ENCODE measurements around the gene TP53TG5.
A peak's percentile ranks its signal among the peaks of the same experiment; 100 is the strongest.
"Not testable (repeated sequence)": the region's sequence is repeated elsewhere in the genome, so short reads cannot be mapped to it uniquely, and the experiment has no call there.

Gene TP53TG5

DNA sequence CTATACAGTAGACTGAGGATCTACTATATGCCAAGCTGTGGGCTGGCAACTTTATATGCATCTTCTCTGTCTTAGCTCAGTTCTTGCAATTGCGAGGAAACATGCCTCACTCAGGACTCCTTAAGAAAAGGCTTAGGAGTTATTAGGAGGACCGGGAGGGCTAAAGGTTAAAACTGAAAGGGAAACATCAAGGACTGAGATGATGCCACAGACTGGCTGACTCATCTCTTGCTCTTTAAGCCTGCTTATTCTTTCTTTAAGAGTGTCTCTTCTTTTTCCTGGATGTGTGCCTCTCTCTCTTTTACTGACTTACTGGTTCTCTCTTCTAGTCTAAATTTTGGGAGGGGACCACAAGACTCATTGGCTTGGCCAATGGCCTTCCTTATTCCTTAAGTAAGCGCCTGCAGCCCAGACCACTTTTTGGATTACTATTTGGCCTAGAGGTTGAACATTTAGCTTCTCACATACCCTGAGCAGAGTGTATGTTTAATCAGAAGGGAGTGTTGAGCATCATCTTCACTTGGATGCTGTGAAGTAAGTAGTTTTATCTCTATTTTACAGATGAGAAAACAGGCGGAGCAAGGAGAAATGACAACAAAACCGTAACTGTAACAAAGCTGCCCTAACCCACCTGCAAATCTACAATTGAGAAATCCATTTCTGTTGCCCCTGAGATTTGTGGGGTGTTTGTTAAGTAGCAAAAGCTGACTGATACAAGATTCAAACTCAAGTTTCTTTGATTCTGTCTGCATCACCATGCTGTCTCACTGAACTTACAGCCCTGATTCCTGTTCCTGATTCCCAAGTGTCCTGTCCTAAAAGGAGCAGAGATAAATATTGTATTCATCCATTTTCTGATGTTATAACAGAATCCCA, 22.7 kb downstream of the TP53TG5 start:
- no peaks in the 10 kb centered on the region for H3K9me3 ChIP-seq
- no peaks in the 10 kb centered on the region for H3K4me1 ChIP-seq
- no peak overlapping the region for H3K4me3 ChIP-seq
- no peak for DNase-seq (ENCODE audit: low spot score in 2 of 2)
- H3K27me3 ChIP-seq (ENCODE audit: low read depth), result no peaks in the 10 kb centered on the region
- in situ Hi-C loops (cut with MboI; ENCODE audit: low sequenced_read_pairs), result no loop called here
- H3K36me3 ChIP-seq (replicated peaks), result no peaks in the 10 kb centered on the region

DNA sequence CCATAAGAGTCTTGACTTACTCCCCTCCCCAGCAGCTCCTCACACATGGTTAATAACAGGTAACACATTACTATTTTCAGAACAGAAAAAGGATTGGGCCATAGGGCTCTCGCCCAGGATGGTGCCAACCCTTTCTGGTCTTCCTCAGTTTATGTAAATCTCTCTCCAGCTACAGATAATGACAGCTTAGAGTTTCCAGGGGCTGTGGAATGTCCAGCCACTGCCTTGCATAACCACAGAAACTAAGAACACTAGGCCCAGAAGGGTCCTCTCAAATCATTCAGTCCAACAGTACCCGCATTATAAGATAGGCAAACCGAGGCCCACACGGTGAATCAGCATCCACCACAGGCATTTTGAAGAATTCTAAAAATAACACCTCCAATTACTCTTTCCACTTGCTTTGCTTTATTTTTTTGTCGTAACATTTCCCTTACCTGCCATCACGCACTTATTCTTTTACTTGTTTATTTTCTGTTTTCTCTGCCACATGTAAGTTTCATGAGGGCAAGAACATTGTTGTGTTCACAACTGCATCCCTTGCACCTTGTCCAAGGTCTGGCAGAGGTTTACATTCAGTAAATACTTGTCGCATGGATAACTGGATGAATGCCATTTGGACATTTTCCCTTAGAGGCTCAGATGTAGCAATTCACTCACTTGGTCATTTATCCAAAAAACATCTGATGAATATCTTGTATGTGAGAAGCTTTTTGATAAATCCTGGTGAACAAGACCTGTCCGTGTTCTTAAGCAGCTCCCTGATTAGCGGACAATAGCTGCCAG, 23.5 kb downstream of the TP53TG5 start:
- no peaks in the 10 kb centered on the region for H3K36me3 ChIP-seq (replicated peaks)
- in situ Hi-C loops (cut with MboI; ENCODE audit: low sequenced_read_pairs), result no loop called here

DNA sequence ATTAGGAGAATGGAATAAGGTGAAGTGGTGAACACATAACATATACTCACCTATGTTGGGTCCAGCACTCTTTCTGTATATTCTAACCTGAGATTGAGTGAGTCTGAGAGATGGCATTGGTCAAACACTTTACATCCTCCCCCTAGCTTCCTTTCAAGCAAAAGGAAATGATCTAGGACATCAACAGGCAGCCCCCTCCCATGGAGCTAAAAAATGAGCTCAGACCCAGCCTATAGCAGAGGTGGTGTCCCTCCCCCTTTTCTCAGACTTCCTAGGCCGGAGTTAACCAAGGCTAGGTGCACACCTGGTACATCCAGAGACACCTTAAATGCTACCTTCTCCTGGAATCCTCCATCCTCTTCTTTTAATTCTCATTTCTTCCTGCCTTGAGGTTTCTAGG, 24.4 kb downstream of the TP53TG5 start:
- DNase-seq (ENCODE audit: low spot score in 2 of 2), result no peak

More for the DNA sequence above, 23.5 kb downstream of the TP53TG5 start:
- Histone ChIP-seq H3K4me1 (no peaks in the 10 kb centered on the region), H3K27me3 (ENCODE audit: low read depth) (no peaks in the 10 kb centered on the region), H3K4me3 (no peak overlapping the region), H3K9me3 (no peaks in the 10 kb centered on the region)
- no peak for DNase-seq (ENCODE audit: low spot score in 2 of 2)

GRCh38 chr20:45352729-45353128, 25.4 kb downstream of the TP53TG5 start:
- H3K4me1 ChIP-seq, result peaks cover 3% of the 10 kb centered on the region; the same call in 1 of the 2 replicates
- H3K27me3 ChIP-seq (ENCODE audit: low read depth), result no peaks in the 10 kb centered on the region
- no peak overlapping the region for H3K4me3 ChIP-seq
- in situ Hi-C loops (cut with MboI; ENCODE audit: low sequenced_read_pairs), result no loop called here
- no peaks in the 10 kb centered on the region for H3K9me3 ChIP-seq
- no peaks in the 10 kb centered on the region for H3K36me3 ChIP-seq (replicated peaks)
- DNase-seq (ENCODE audit: low spot score in 2 of 2), result no peak

More for the DNA sequence above, 24.4 kb downstream of the TP53TG5 start:
- Histone ChIP-seq H3K9me3 (no peaks in the 10 kb centered on the region), H3K4me3 (no peak overlapping the region), H3K36me3 (replicated peaks) (no peaks in the 10 kb centered on the region), H3K27me3 (ENCODE audit: low read depth) (no peaks in the 10 kb centered on the region), H3K4me1 (no peaks in the 10 kb centered on the region)
- in situ Hi-C loops (cut with MboI; ENCODE audit: low sequenced_read_pairs), result no loop called here

GRCh38 chr20:45350795-45351194, 27.3 kb downstream of the TP53TG5 start:
- H3K4me1 ChIP-seq, result peaks cover 12% of the 10 kb centered on the region
- in situ Hi-C loops (cut with MboI; ENCODE audit: low sequenced_read_pairs); H3K4me3 ChIP-seq; H3K36me3 ChIP-seq (replicated peaks); H3K27me3 ChIP-seq (ENCODE audit: low read depth); H3K9me3 ChIP-seq; DNase-seq (ENCODE audit: low spot score in 2 of 2): not testable (repeated sequence)

- Histone ChIP-seq H3K4me3 (no peak overlapping the region), H3K4me1 (peaks cover 15% of the 10 kb centered on the region), H3K27me3 (ENCODE audit: low read depth) (no peaks in the 10 kb centered on the region), H3K36me3 (replicated peaks) (no peaks in the 10 kb centered on the region), H3K9me3 (no peaks in the 10 kb centered on the region)
- in situ Hi-C loops (cut with MboI; ENCODE audit: low sequenced_read_pairs), result no loop called here
- DNase-seq (ENCODE audit: low spot score in 2 of 2), result no peak
Observed at GRCh38 chr20:45350217-45350616, 27.9 kb downstream of the TP53TG5 start.

- Histone ChIP-seq H3K4me3 (peak within 1 kb of the TSS; percentile 58), H3K36me3 (replicated peaks) (no peaks in the 10 kb centered on the region), H3K27me3 (ENCODE audit: low read depth) (no peaks in the 10 kb centered on the region), H3K9me3 (no peaks in the 10 kb centered on the region), H3K4me1 (peaks cover 23% of the 10 kb centered on the region)
- in situ Hi-C loops (cut with MboI; ENCODE audit: low sequenced_read_pairs), result no loop called here
- DNase-seq (ENCODE audit: low spot score in 2 of 2), result peak; percentile 35 to 77
Observed at GRCh38 chr20:45347936-45348778, 30.0 kb downstream of the TP53TG5 start, which contains the start of gene SDC4. TSS of gene SDC4 (minus strand) at chr20:45348424. CDS start at chr20:45348384, 40 bp downstream.

- in situ Hi-C loops (cut with MboI; ENCODE audit: low sequenced_read_pairs), result no loop called here
- H3K36me3 ChIP-seq (replicated peaks), result no peaks in the 10 kb centered on the region
- no peak for DNase-seq (ENCODE audit: low spot score in 2 of 2)
- no peaks in the 10 kb centered on the region for H3K27me3 ChIP-seq (ENCODE audit: low read depth)
- peak overlapping the region; percentile 58 for H3K4me3 ChIP-seq
- H3K9me3 ChIP-seq, result no peaks in the 10 kb centered on the region
- peaks cover 30% of the 10 kb centered on the region for H3K4me1 ChIP-seq
Observed at GRCh38 chr20:45347297-45347935, 30.7 kb downstream of the TP53TG5 start.

- Histone ChIP-seq H3K27me3 (ENCODE audit: low read depth) (no peaks in the 10 kb centered on the region), H3K4me3 (0 out of 2 replicates have a peak overlapping the region, but pooled peaks have one; percentile 58), H3K36me3 (replicated peaks) (no peaks in the 10 kb centered on the region), H3K4me1 (peaks cover 32% of the 10 kb centered on the region), H3K9me3 (no peaks in the 10 kb centered on the region)
- in situ Hi-C loops (cut with MboI; ENCODE audit: low sequenced_read_pairs), result no loop called here
- no peak for DNase-seq (ENCODE audit: low spot score in 2 of 2)
Observed at GRCh38 chr20:45346851-45347250, 31.3 kb downstream of the TP53TG5 start.

DNA sequence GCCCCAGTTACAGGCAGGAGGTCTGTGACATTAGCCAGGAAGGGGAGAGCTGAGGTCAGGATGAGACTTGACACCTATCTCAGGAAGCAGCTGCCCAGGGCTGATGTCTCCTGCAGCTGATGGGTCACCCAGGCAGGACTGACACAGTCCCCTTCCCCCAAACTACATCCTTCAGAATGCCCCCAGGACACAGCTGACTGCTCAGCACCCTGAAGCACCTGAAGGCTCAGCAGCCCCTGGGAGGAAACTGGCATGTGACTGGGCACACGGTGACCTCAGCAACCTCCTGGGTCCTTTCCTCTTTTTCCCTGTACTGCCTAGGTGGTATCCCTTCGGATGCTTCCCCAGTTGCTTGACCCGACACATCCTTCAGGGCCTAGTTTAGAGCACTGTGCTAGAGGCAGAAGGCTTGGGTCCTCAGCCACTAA, 31.8 kb downstream of the TP53TG5 start:
- no peak overlapping the region for H3K4me3 ChIP-seq
- H3K4me1 ChIP-seq, result peaks cover 32% of the 10 kb centered on the region
- H3K27me3 ChIP-seq (ENCODE audit: low read depth), result no peaks in the 10 kb centered on the region
- DNase-seq (ENCODE audit: low spot score in 2 of 2), result no peak
- no peaks in the 10 kb centered on the region for H3K36me3 ChIP-seq (replicated peaks)
- in situ Hi-C loops (cut with MboI; ENCODE audit: low sequenced_read_pairs), result no loop called here
- H3K9me3 ChIP-seq, result no peaks in the 10 kb centered on the region

GRCh38 chr20:45345104-45345936, 32.8 kb downstream of the TP53TG5 start:
- no peak for DNase-seq (ENCODE audit: low spot score in 2 of 2)
- Histone ChIP-seq H3K27me3 (ENCODE audit: low read depth) (no peaks in the 10 kb centered on the region), H3K36me3 (replicated peaks) (no peaks in the 10 kb centered on the region; the same call in 1 of the 2 replicates), H3K4me3 (no peak overlapping the region), H3K9me3 (no peaks in the 10 kb centered on the region), H3K4me1 (peaks cover 40% of the 10 kb centered on the region)
- in situ Hi-C loops (cut with MboI; ENCODE audit: low sequenced_read_pairs), result no loop called here

GRCh38 chr20:45344168-45344860, 33.8 kb downstream of the TP53TG5 start:
- Histone ChIP-seq H3K27me3 (ENCODE audit: low read depth) (no peaks in the 10 kb centered on the region), H3K4me1 (peaks cover 40% of the 10 kb centered on the region), H3K4me3 (no peak overlapping the region), H3K9me3 (no peaks in the 10 kb centered on the region), H3K36me3 (replicated peaks) (no peaks in the 10 kb centered on the region; the same call in 1 of the 2 replicates)
- in situ Hi-C loops (cut with MboI; ENCODE audit: low sequenced_read_pairs), result no loop called here
- DNase-seq (ENCODE audit: low spot score in 2 of 2), result no peak
